Neutrophil (primary cell): ENCODE measurements around the gene PIEZO2.

ENCODE experiments used
- H3K27ac ChIP-seq: fragments of 200-600 bp; sonication (generic); 2 replicates; pipeline ENCODE4 v1.5.1; 2016; ENCODE audit warnings: mild to moderate bottlenecking, moderate library complexity
- H3K27me3 ChIP-seq: fragments of 200-600 bp; sonication (generic); 2 replicates; pipeline ENCODE4 v1.6.0; 2016; ENCODE audit warnings: mild to moderate bottlenecking
- H3K36me3 ChIP-seq: fragments of 200-600 bp; sonication (generic); 2 replicates; pipeline ENCODE4 v1.5.1; 2017
- H3K4me1 ChIP-seq, 2 experiments: fragments of 200-600 bp in 1 of 2; sonication (generic) in 1 of 2; 1 replicate in 1 of 2; 2 replicates in 1 of 2; pipeline versions ENCODE4 v1.5.1 to v1.6.1; 2013 to 2016; ENCODE audit warnings: low read depth in 1 of 2, low read length in 1 of 2, mild to moderate bottlenecking in 1 of 2, moderate library complexity in 1 of 2; ENCODE audit not compliant: control insufficient read depth in 1 of 2, insufficient read depth in 1 of 2
- H3K4me3 ChIP-seq, 2 experiments: fragments of 200-600 bp in 1 of 2; sonication (generic) in 1 of 2; 1 replicate in 1 of 2; 2 replicates in 1 of 2; pipeline ENCODE4 v1.5.1; 2013 to 2016; ENCODE audit warnings: low read depth in 1 of 2, low read length in 1 of 2, mild to moderate bottlenecking in 1 of 2, moderate library complexity in 1 of 2
- H3K9me3 ChIP-seq: fragments of 200-600 bp; sonication (generic); 2 replicates; pipeline ENCODE4 v1.5.1; 2016
- TF ChIP-seq, protein P1 (sequence below): fragments of 200-600 bp; sonication (generic); IDR thresholded peaks from 2 replicates; pipeline ENCODE4 v1.5.1; 2016; ENCODE audit warnings: antibody characterized with exemption

PIEZO2 gene

GRCh38 chr18:10767658-10768057 lies 381.7 kb downstream of the PIEZO2 start:
- TF ChIP-seq, protein P1, sequence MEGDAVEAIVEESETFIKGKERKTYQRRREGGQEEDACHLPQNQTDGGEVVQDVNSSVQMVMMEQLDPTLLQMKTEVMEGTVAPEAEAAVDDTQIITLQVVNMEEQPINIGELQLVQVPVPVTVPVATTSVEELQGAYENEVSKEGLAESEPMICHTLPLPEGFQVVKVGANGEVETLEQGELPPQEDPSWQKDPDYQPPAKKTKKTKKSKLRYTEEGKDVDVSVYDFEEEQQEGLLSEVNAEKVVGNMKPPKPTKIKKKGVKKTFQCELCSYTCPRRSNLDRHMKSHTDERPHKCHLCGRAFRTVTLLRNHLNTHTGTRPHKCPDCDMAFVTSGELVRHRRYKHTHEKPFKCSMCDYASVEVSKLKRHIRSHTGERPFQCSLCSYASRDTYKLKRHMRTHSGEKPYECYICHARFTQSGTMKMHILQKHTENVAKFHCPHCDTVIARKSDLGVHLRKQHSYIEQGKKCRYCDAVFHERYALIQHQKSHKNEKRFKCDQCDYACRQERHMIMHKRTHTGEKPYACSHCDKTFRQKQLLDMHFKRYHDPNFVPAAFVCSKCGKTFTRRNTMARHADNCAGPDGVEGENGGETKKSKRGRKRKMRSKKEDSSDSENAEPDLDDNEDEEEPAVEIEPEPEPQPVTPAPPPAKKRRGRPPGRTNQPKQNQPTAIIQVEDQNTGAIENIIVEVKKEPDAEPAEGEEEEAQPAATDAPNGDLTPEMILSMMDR: no peak
- Histone ChIP-seq H3K27ac (no peak overlapping the region), H3K9me3 (no peaks in the 10 kb centered on the region), H3K4me3 (no peak overlapping the region), H3K36me3 (no peaks in the 10 kb centered on the region), H3K4me1 (peaks cover 0 to 6% of the 10 kb centered on the region in 2 experiments), H3K27me3 (no peaks in the 10 kb centered on the region)

- Histone ChIP-seq H3K27ac (no peak overlapping the region), H3K4me1 (no peaks in the 10 kb centered on the region), H3K9me3 (no peaks in the 10 kb centered on the region), H3K27me3 (peaks cover 4% of the 10 kb centered on the region), H3K4me3 (no peak overlapping the region), H3K36me3 (no peaks in the 10 kb centered on the region)
- TF ChIP-seq, protein P1: no peak
Measured at GRCh38 chr18:10760986-10761385, 388.4 kb downstream of the PIEZO2 start.

GRCh38 chr18:10759241-10759640 lies 390.1 kb downstream of the PIEZO2 start:
- Histone ChIP-seq H3K9me3 (no peaks in the 10 kb centered on the region), H3K4me1 (no peaks in the 10 kb centered on the region), H3K36me3 (no peaks in the 10 kb centered on the region), H3K4me3 (no peak overlapping the region), H3K27ac (no peak overlapping the region), H3K27me3 (peaks cover 10% of the 10 kb centered on the region)
- TF ChIP-seq, protein P1: no peak

DNA sequence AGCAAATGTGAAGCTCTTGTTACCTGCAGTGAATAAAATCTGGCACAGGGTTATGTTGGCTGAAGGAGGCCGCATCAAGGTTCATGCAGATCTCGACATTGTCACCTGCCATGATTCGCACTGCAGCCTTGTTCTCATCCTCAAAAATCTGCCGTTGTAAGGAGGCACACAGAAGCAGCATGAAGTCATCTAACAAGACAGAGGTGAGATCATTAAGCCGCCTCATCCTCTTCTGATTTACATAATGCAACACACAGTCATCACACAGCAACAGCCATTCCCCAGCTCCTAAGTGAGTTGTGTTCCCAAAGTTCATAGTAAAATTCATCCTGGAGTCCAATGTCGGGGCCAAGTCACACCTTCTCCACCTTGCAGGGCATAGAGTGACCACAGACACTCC lies 391.4 kb downstream of the PIEZO2 start:
- Histone ChIP-seq H3K4me3 (no peak overlapping the region), H3K27ac (no peak overlapping the region), H3K4me1 (no peaks in the 10 kb centered on the region), H3K27me3 (peaks cover 10% of the 10 kb centered on the region), H3K36me3 (no peaks in the 10 kb centered on the region), H3K9me3 (no peaks in the 10 kb centered on the region)
- TF ChIP-seq, protein P1: no peak

GRCh38 chr18:10757349-10757748 lies 392.0 kb downstream of the PIEZO2 start:
- H3K36me3 ChIP-seq: no peaks in the 10 kb centered on the region
- peaks cover 10% of the 10 kb centered on the region for H3K27me3 ChIP-seq
- no peak overlapping the region for H3K4me3 ChIP-seq
- H3K4me1 ChIP-seq: no peaks in the 10 kb centered on the region
- no peaks in the 10 kb centered on the region for H3K9me3 ChIP-seq
- TF ChIP-seq, protein P1: no peak
- H3K27ac ChIP-seq: no peak overlapping the region

DNA sequence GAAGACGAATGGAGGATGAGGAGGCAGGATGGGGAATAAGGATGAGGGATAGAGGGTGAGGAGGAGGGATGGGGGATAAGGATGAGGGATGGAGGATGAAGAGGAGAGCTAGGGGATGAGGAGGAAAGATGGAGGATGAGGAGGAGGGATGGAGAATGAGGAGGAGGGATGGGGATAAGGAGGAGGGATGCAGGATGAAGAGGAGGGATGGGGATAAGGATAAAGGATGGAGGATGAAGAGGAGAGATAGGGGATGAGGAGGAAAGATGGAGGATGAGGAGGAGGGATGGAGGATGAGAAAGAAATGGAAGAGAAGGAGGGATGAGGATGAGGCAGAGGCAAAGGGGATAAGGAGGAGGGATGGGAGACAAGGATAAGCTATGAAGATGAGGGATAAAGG lies 393.5 kb downstream of the PIEZO2 start:
- no peaks in the 10 kb centered on the region for H3K36me3 ChIP-seq
- TF ChIP-seq, protein P1: no peak
- peaks cover 10% of the 10 kb centered on the region for H3K27me3 ChIP-seq
- H3K4me3 ChIP-seq: no peak overlapping the region
- H3K4me1 ChIP-seq: no peaks in the 10 kb centered on the region
- no peaks in the 10 kb centered on the region for H3K9me3 ChIP-seq
- no peak overlapping the region for H3K27ac ChIP-seq
